Astrocyte of the spinal cord (primary cell): ENCODE measurements around the gene APOL2.

Experiments
- DNase-seq: peaks from one replicate; pipeline ENCODE4 v3.0.0; 2011; ENCODE audit warnings: low read depth, low spot score
- H3K4me3 ChIP-seq: 2 replicates; pipeline ENCODE4 v1.5.1; 2011; ENCODE audit warnings: low read depth, mild to moderate bottlenecking, low read length, moderate library complexity
- CTCF ChIP-seq: IDR thresholded peaks from 2 replicates; pipeline ENCODE4 v1.5.1; 2012; ENCODE audit warnings: low read depth, mild to moderate bottlenecking, low read length, inconsistent platforms
- in situ Hi-C: cut with HindIII; loops from 2 replicates; pipeline ENCODE4 v1.10.0; 2017; ENCODE audit warnings: low sequenced_read_pairs

The APOL2 gene

DNA sequence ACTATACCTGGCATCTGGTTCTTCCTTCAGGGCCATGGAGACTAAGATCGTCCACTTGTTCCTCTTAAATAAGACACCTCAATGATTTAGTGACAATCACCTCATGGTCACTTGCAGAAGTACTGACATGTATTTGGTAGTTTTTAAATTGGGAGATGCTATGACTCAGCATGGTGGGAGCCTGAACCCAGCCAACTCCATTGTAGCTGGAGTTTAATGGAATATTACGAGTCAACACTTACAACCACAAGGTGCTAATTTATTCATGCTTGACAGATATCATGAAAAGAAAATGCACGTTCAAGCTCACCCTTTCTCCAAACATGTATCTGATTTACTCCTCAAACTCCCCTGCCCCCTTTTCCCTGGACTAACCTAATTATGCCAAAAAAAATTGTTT is 62.2 kb downstream of the APOL2 start:
- in situ Hi-C loops = no loop called here
- TF ChIP-seq CTCF = no peak
- H3K4me3 ChIP-seq = no peak overlapping the region
- DNase-seq = no peak
